Loucy (cell line): ENCODE data around the gene ZAR1.

Experiments used
- H2AFZ ChIP-seq: fragments of 200-600 bp; sonication (generic); 2 replicates; pipeline ENCODE4 v1.6.0; 2016; ENCODE audit warnings: antibody characterized with exemption, mild to moderate bottlenecking, low read length, moderate library complexity
- H3F3A ChIP-seq: fragments of 200-600 bp; 2 replicates; pipeline ENCODE4 v1.6.0; 2016; ENCODE audit warnings: antibody characterized with exemption, low read depth, mild to moderate bottlenecking
- H3K27me3 ChIP-seq: fragments of 200-600 bp; sonication (generic); 2 replicates; pipeline ENCODE4 v1.6.1; 2014; ENCODE audit warnings: low read length, mild to moderate bottlenecking; ENCODE audit not compliant: insufficient read depth, poor library complexity, severe bottlenecking
- H3K36me3 ChIP-seq: fragments of 200-600 bp; sonication (generic); 2 replicates; pipeline ENCODE4 v1.6.1; 2016; ENCODE audit warnings: low read length; ENCODE audit not compliant: insufficient read depth
- H3K4me1 ChIP-seq: fragments of 200-600 bp; sonication (generic); 2 replicates; pipeline ENCODE4 v1.5.1; 2014; ENCODE audit warnings: low read length, mild to moderate bottlenecking; ENCODE audit not compliant: insufficient read depth, poor library complexity, severe bottlenecking
- H3K4me2 ChIP-seq: fragments of 200-600 bp; sonication (generic); 2 replicates; pipeline ENCODE4 v1.6.0; 2014; ENCODE audit warnings: antibody characterized with exemption, low read length, low read depth, mild to moderate bottlenecking; ENCODE audit not compliant: poor library complexity, severe bottlenecking
- H3K4me3 ChIP-seq: fragments of 200-600 bp; sonication (generic); 2 replicates; pipeline ENCODE4 v1.5.1; 2014; ENCODE audit warnings: low read length, mild to moderate bottlenecking, mixed read lengths; ENCODE audit not compliant: poor library complexity, severe bottlenecking
- H3K79me2 ChIP-seq: fragments of 200-600 bp; sonication (generic); 2 replicates; pipeline ENCODE4 v1.6.1; 2014; ENCODE audit warnings: low read length; ENCODE audit not compliant: insufficient read depth
- H3K9ac ChIP-seq: fragments of 200-600 bp; sonication (generic); 2 replicates; pipeline ENCODE4 v1.6.0; 2014; ENCODE audit warnings: mild to moderate bottlenecking, low read depth, low read length, moderate library complexity; ENCODE audit not compliant: poor library complexity, severe bottlenecking
- H3K9me2 ChIP-seq: fragments of 200-600 bp; sonication (generic); replicated peaks from 2 replicates; pipeline ENCODE4 v1.6.1; 2016; ENCODE audit warnings: low read depth, low read length, mixed read lengths
- H3K9me3 ChIP-seq: fragments of 200-600 bp; sonication (generic); 2 replicates; pipeline ENCODE4 v1.6.1; 2014; ENCODE audit warnings: mild to moderate bottlenecking, antibody characterized with exemption, low read length, low read depth; ENCODE audit not compliant: insufficient read depth
- H4K20me1 ChIP-seq: fragments of 200-600 bp; sonication (generic); 2 replicates; pipeline ENCODE4 v1.6.0; 2014; ENCODE audit warnings: antibody characterized with exemption, low read length, mild to moderate bottlenecking; ENCODE audit not compliant: insufficient read depth, poor library complexity, severe bottlenecking
- EZH2phosphoT487 ChIP-seq: fragments of 200-600 bp; IDR thresholded peaks from 2 replicates; pipeline ENCODE4 v1.6.1; 2018; ENCODE audit warnings: antibody characterized with exemption, mild to moderate bottlenecking, moderate library complexity, borderline replicate concordance
- TF ChIP-seq, protein P1 (sequence below): fragments of 200-600 bp; sonication (generic); conservative IDR thresholded peaks from 2 replicates; pipeline ENCODE4 v1.5.1; 2014; ENCODE audit warnings: mild to moderate bottlenecking, antibody characterized with exemption, low read length

Gene ZAR1

DNA sequence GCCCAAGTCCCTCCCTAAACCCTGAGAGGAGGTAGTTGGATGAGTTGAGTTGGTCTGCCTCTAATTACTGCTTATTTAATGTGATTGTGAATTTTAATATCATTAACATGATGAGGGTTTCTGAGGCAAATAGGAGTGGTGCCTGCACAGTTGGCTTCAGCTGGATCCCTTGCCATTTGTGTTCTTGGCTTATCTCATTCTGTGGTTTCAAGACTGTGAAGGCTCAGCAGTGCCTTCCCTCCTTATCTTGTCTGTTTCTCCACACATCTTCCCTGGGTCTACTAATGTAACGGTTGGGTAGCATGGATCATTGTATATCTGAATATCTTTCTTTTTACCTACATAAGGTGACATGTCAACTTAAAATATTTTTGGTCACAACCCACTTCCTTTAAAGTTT lies 8.5 kb upstream of the ZAR1 start:
- TF ChIP-seq EZH2phosphoT487 = no peak
- TF ChIP-seq, protein P1, sequence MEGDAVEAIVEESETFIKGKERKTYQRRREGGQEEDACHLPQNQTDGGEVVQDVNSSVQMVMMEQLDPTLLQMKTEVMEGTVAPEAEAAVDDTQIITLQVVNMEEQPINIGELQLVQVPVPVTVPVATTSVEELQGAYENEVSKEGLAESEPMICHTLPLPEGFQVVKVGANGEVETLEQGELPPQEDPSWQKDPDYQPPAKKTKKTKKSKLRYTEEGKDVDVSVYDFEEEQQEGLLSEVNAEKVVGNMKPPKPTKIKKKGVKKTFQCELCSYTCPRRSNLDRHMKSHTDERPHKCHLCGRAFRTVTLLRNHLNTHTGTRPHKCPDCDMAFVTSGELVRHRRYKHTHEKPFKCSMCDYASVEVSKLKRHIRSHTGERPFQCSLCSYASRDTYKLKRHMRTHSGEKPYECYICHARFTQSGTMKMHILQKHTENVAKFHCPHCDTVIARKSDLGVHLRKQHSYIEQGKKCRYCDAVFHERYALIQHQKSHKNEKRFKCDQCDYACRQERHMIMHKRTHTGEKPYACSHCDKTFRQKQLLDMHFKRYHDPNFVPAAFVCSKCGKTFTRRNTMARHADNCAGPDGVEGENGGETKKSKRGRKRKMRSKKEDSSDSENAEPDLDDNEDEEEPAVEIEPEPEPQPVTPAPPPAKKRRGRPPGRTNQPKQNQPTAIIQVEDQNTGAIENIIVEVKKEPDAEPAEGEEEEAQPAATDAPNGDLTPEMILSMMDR = no peak
- Histone ChIP-seq H3K4me2 (no peak overlapping the region), H3K9ac (no peak overlapping the region), H3K36me3 (no peaks in the 10 kb centered on the region), H3K9me2 (no peaks in the 10 kb centered on the region), H3F3A (no peaks in the 10 kb centered on the region), H3K9me3 (no peaks in the 10 kb centered on the region), H3K27me3 (no peaks in the 10 kb centered on the region), H3K4me3 (no peak overlapping the region), H2AFZ (no peak overlapping the region), H4K20me1 (no peaks in the 10 kb centered on the region), H3K4me1 (no peaks in the 10 kb centered on the region), H3K79me2 (no peaks in the 10 kb centered on the region)

DNA sequence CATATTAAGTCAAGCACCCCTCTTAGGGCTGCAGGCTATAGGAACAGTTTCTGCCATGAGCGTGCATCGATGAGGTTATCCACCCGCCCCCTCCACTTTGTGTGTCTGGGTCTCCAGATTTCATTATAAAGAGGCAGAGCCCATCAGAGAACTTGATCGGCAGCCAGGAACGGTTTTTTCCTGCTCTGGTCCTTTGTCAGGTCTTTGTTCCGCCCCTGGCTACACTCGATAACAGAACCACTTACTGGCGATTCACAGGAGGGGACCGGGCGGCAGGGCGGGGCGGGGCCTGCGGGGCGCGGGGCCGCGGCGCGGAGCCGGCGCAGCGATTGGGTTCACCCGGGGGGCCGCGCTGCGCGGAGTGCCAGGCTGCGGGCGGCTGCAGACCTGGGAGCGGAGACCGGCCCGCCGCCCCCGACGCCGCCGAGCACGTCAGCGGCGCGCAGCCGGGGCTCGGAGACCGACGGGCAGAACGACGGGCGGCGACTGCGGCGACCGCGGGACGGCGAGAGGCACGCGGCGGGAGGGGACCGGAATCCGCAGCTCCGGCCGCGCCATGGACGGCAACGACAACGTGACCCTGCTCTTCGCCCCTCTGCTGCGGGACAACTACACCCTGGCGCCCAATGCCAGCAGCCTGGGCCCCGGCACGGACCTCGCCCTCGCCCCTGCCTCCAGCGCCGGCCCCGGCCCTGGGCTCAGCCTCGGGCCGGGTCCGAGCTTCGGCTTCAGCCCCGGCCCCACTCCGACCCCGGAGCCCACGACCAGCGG lies 6.9 kb upstream of the ZAR1 start, which contains the start of gene SLC10A4:
Gene SLC10A4 (plus strand): TSS at position 338 of the 771 bp plus-strand sequence. CDS start 219 bp downstream, at position 557.
- no peak within 1 kb of the TSS for H3K9ac ChIP-seq
- H3F3A ChIP-seq = no peaks in the 10 kb centered on the region
- no peaks in the 10 kb centered on the region for H3K79me2 ChIP-seq
- H4K20me1 ChIP-seq = no peaks in the 10 kb centered on the region
- H3K27me3 ChIP-seq = no peaks in the 10 kb centered on the region
- H3K4me2 ChIP-seq = no peak within 1 kb of the TSS
- no peaks in the 10 kb centered on the region for H3K36me3 ChIP-seq
- H3K9me2 ChIP-seq = no peaks in the 10 kb centered on the region
- no peaks in the 10 kb centered on the region for H3K4me1 ChIP-seq
- TF ChIP-seq, protein P1 = no peak
- TF ChIP-seq EZH2phosphoT487 = no peak
- no peaks in the 10 kb centered on the region for H3K9me3 ChIP-seq
- H3K4me3 ChIP-seq = no peak within 1 kb of the TSS
- no peak within 1 kb of the TSS for H2AFZ ChIP-seq

DNA sequence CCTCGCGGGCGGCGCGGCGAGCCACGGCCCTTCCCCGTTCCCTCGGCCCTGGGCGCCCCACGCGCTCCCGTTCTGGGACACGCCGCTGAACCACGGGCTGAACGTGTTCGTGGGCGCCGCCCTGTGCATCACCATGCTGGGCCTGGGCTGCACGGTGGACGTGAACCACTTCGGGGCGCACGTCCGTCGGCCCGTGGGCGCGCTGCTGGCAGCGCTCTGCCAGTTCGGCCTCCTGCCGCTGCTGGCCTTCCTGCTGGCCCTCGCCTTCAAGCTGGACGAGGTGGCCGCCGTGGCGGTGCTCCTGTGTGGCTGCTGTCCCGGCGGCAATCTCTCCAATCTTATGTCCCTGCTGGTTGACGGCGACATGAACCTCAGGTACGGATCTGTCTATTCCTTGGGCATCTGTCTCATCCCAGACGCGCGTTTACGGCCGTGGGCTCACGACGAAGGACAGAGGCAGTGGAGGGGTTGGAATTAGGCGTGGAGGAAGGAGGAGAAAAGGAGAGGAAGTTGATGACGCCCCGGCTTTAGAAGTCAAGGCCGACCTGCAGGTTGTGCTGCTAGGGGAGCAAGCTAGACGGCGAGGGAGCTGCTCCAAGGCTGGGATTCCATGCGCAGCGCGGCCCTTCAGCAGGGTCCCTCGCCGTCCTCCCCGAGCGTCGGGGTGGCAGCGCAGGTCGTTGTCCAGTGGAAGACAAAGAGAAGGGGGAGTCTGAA lies 6.1 kb upstream of the ZAR1 start:
- TF ChIP-seq, protein P1 = no peak
- TF ChIP-seq EZH2phosphoT487 = no peak
- Histone ChIP-seq H3K9ac (no peak overlapping the region), H3K4me1 (no peaks in the 10 kb centered on the region), H3K79me2 (no peaks in the 10 kb centered on the region), H3K36me3 (no peaks in the 10 kb centered on the region), H2AFZ (no peak overlapping the region), H3K4me3 (no peak overlapping the region), H3K27me3 (no peaks in the 10 kb centered on the region), H3F3A (no peaks in the 10 kb centered on the region), H3K9me2 (no peaks in the 10 kb centered on the region), H3K9me3 (no peaks in the 10 kb centered on the region), H3K4me2 (no peak overlapping the region), H4K20me1 (no peaks in the 10 kb centered on the region)
